HG02642 (cell line): ENCODE results near the gene PLEKHG5.
A peak's percentile ranks its signal among the peaks of the same experiment; 100 is the strongest.

ENCODE experiments used
- ATAC-seq: cut with Tn5 transposase; IDR thresholded peaks from one replicate; pipeline ENCODE4 v1.9.1; 2021; ENCODE audit warnings: mild to moderate bottlenecking; ENCODE audit not compliant: unreplicated experiment, poor library complexity

The PLEKHG5 gene

DNA sequence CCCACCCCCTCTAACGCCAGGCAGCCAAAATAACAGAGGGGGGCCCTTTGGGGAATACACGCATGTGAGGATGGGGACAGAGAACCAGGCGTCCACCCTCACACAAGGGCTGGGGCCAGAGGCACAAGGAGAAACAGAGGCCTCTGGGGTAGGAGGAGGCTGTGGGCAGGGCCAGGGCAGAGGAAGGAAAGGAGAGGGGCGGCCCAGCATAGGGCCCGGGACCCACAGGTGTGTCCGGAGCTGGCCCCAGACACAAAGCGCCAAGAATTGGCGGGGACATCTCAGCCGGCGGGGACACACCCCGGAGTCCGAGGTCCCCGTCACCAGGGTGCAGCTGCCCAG, 6.7 kb downstream of the PLEKHG5 start:
- ATAC-seq, result no peak

DNA sequence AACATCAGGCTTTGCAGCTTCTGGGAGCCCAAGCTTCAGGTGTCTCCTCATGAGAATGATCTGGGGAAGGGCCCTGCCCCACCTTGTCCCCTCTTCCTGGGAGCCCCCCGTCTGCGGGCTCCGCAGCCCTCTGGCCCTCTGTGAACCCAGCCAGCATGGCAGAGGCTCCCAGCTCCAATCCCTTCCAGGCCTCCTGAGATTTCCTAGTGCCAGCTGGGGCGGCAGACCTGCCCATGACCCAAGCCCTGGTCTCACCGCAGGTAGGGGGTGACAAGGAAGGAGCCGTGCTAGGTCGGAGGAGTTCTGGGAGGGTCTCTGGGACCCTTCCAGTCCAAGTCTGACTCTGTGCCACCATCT, 7.7 kb downstream of the PLEKHG5 start:
- ATAC-seq, result no peak

DNA sequence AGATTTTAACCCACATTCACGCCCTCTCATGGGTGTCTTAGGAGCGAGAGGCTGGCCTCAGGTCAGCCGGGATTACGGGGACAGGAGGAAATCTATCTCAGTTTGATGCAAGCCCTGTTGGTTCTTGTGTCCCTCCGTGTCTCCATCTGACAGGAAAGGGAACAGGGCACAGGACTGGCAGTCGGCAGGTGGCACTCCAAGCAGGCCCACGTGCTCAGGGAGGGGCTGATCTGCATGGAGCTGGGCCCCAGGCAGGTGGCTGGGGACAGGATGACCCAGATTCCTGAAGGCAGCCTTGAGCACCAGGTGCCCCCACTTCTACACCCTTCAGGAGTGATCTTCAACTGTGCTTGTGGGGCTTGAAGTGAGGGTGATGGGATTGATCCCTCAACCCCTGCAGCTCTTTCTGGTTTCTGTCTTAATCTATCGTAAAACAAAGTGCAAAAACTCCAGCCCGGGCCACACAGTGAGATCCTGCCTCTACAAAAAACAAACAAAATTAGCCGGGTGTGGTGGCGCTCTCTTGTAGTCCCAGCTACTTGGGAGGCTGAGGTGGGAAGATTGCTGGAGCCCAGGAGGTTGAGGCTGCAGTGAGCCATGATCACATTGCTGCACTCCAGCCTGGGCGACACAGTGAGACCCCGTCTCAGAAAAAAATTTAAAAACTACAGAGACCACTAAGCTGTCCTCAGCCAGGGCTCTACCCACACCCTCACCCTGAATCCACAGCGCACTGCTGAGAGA, 8.3 kb downstream of the PLEKHG5 start:
- no peak for ATAC-seq

DNA sequence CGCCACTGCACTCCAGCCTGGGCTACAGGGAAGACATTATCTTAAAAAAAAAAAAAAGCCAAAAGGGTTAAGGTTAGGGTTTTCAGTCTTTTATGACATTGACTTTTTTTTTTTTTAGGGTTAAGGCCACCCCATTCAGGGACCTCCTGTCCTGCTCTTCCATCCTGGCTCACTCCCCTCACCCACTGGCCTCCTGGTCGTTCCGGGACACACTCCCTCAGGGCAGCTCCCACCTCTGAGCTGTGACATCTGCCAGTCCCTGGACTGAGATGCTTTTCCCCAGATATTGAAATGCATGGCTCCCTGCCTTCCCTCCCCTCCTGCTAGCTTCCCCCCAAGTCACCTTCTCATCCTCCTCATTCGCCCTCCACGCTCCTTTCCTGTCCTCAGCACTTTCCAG, 9.6 kb downstream of the PLEKHG5 start:
- no peak for ATAC-seq

DNA sequence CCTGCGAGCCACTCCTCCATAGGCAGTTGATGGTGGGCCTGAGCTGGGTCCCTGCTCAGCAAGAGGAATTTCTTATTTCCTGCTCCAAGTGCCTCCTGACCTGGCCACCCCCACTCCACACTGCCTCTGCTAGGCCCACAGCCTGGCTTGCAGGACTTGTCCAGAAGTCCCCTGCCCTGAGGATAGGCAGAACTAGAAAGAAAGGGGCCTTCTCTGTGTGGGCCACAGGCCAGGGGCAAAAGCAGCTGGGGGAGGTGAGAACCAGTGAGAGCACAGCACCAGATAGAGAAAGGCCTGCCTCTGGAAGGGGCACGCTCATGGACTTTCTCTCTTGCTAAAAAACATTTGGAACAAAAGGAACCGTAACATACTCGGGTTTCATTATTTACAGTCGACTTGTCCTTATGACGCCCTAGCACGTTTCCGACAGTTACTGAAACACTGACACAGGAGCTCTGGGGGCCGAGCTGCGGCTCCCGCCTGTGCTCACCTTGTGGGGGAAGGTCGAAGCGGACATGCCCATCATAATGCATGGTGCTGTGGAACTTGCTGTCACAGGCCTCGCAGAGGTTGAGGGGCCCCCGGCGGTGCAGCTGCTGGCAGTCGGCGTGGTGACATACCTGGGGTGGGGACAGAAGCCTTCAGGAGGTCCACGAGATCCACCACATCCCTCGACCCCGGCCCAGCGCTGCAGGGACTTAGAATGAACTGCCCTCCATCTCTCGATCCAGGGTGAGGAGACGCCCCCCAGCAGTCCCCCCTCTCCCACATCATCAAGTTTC, 14.2 kb downstream of the PLEKHG5 start:
- ATAC-seq, result no peak

DNA sequence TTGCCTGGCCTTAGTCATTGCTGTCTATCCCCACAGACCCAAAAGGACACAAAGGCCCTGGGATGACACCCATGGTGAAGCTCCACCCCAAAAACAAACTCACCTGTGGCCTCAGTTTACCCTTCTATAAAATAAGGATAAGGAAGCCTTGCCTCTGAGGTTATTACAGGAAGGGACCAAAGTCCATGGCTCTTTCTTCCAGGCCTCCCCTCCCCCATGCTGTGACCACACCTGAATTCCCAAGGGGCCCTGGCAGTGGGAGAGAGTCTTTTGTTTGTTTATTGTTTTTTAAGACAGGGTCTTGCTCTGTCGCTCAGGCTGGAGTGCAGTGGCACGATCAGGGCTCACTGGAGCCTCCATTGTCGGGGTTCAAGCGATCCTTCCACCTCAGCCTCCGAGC, 15.0 kb downstream of the PLEKHG5 start:
- ATAC-seq, result no peak

DNA sequence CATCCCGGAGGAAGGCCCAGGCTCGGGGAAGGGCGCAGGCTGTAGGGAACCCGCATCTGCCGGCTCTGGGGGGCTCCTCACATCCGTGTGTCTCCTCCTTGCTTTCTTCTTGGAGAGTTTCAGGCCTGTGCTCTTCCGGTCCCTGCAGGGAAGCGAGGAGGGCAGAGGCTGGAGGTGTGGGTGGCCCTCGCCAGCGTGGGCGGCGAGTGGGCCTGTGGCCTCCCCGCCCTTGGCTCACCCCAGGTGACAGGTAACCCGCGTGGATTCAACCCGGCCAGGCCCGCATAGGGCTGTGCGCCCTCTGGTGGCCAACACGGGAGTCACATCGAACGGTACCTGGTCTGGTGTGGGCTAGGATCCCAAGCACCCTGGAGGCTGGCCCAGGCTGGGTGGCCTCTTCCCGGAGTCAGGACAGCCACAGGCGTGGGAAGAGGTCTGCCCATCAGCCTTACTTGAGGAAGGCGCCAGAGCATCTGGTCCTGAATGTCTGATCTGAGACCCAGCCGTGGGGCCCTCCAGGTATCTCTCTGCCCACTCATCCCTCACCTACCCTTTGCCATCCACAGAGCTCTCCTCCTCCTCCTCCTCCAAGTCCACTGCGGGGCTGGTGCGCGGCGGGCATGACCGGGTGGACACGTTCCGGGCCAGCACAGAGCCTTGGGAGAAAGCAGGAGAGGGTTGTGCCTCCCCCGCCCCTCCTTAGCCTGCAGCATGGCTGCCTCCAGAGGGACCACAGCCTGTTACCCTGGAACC, 15.9 kb downstream of the PLEKHG5 start:
- ATAC-seq, result peak; percentile 77

DNA sequence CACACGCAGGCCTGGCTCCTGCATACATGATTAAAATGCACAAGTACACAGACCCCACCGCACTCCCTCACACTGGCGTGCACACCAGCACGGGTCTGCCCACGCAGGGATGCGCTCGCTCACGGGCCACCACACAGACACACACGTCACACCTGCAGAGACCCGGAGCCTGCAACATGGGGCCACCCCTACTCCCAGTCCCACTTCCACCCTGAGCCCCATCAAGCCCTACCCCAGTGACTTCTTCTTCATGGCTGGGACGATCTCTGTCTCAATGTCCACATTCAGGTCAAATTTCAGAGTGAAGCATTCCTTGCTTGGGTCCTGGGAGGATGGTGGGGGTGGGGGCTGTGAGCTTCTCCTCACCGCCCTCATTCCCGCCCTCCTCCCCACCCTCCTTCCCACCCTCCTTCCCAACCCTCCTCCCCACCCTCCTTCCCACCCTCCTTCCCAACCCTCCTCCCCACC, 16.6 kb downstream of the PLEKHG5 start:
- no peak for ATAC-seq

DNA sequence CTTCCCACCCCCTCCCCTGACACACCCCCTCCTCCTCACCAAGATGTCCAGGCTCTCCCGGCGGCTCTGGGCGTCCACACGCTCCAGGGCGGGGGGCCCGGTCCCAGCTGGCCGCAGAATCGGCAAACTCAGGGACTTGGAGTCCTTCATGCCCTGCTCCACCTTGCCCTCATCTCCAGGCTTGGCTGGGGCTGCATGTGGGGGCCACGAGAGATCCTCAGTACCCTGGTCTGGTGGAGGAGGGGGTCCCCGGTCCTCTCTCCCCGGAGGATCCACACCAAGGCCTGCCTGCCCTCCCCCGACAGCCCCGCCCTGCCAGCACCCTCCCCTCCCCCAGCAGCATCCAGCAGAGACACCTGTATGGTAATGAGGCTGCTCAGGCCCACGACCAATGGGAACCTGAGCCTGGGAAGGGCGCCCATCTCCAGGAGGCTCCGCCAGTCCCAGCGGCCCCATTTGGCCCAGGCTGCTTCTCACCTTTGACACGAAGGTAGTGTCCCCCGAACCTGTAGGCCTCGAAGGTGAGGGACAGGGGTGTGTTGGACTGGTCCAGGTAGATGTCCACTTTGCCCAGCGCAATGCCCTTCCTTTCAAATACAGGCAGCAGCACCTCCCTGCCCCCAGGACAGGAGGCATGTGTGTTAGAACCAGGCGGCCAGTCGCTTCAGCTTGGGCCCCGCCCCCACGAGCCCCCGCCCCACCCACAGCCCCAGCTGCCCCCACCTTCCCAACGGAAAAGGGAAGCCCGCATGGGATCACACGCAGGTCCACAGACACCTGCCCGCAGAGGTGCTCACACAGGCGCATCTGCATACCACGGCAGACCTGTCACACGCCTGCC, 17.3 kb downstream of the PLEKHG5 start:
- no peak for ATAC-seq

DNA sequence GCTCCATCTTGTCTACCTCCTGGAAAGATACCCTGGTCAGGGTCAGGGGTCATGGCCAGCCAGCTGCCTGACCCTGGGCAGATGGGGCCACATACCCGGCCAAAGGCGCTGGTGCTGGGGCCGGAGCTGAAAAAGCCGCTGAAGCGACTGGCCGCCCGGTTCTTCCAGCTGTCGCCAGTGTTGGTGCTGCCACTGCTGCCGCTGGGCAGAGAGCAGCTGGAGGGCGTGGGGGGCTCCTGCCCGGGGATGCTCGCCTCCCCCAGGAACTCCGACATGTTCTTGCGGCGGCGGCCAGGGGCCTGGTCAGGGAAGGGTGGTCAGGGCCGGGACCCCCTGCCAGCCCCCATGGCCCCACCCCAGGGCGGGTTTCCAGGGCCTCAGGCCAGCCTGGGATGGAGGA, 18.3 kb downstream of the PLEKHG5 start:
- ATAC-seq, result no peak

DNA sequence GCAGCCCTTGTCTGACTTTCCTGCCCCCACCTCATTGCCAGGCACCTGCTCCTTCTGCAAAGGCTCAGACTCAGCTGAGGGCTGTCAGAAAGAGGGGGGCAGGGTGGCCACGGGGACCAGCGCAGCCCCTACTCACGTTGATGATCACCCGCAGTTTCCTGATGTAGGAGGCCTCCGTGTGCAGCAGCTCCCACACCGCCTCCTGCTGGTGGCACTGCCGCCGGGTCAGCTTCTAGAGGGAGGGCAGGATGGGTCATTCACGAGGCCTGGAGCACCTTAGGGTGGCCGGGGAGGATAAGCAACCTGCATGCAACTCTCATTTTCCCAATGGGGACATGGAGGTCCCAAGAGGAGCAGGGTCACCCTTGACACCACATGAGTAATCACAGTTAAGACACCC, 19.1 kb downstream of the PLEKHG5 start:
- ATAC-seq, result no peak

DNA sequence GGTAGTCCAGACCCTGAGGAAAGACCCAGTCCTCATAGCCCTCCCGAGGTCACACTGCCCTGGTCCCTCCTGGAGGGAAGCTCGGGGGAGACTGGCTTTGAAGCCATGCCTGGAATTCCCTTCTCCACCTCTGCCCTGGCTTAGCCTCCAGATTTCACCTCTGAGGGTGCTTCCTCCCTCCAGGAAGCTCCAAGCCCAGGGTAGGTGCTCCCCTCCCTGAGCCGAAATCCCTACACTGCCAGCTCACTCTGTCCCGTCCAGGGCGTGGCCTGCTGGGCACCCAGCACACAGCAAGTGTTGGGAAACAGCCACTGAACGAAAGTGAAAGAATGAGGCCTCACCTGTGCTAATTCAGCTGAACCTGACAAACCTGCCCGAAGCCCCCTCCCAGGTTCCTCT, 19.5 kb downstream of the PLEKHG5 start:
- no peak for ATAC-seq

DNA sequence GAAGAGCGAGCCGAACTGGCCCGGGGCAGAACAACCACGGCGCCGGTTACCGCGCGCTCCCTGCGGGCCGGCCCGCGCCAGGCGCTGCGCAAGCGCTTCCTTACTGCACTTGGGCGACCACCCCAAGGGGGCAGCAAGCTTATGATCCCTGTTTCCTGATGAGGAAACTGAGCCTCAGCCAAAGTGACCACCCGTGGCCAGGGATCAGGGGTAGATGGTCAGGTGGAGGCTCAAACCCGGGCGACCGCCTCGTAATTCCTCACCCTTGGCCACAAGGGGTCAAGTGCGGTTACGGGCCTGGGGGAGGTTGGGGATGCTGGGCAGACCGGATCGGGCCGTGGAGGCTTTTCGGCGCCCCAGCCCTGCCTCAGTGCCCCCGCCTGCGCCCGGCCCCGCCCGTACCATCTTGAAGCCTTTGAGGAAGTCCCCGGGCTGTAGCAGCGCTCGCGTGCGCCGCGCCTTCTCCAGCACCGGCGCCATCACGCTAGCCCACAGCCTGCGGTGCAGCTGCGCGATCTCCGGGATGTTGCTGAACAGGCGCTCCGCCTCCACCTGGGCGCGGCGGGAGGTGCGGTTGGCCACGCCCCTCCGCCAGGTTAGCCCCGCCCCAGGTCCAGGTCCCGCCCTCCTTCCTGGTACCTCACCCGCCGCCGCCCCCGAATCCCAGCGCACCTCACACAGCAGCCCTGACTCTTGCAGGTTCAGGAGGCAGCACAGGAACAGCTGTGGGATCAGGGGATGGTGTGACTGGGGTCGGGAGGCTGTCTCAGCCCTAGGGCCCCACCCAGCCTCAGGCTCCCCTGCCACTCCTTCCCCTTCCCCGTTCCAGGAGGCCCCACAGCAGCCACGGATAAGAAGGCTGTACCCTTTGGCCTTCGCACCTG, 20.1 kb downstream of the PLEKHG5 start:
- ATAC-seq, result no peak

DNA sequence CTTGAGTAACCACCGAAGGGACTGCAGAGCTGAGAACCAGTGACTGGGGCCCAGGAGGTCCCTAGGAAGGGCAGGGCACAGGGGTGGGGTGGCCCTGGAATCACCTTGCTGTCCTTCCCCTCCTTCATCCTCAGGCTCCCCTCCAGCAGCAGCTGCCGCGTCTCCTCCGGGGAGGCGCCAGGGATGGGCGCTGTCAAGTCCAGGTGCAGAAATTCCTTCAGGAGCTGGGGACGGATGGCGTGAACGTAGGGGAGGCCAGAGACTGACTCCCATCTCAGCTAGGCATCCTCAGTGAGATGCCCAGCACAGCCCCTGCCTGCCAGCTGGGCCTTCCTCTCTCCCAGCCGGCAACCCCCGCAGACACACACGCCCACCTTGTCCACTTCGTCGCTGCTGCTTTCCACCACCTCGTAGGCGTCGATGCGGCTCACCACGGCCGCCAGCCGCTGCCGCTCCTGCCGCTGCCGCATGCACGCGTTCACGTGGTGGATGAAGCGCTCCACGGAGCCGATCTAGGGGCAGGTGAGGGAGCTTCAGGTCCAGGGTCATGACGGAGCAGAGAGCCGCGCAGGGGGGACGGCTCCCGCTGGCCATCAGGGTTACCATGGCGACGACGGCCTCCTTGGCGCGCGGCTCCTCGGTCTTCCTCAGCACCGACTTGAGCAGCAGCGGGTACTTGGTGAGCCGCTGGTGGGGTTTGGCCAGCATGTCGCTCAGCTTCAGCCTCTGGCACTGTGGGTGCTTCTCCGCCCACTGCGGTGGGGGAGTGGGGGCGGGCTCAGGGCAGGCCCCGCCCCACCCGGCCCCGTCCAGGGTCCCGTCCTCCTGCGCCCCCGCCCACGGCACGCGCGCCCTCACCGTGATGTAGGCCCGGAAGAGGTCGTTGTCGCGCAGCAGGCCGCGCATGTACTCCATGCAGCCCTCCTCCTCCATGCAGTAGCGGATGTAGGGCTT, 21.1 kb downstream of the PLEKHG5 start:
- ATAC-seq, result no peak

DNA sequence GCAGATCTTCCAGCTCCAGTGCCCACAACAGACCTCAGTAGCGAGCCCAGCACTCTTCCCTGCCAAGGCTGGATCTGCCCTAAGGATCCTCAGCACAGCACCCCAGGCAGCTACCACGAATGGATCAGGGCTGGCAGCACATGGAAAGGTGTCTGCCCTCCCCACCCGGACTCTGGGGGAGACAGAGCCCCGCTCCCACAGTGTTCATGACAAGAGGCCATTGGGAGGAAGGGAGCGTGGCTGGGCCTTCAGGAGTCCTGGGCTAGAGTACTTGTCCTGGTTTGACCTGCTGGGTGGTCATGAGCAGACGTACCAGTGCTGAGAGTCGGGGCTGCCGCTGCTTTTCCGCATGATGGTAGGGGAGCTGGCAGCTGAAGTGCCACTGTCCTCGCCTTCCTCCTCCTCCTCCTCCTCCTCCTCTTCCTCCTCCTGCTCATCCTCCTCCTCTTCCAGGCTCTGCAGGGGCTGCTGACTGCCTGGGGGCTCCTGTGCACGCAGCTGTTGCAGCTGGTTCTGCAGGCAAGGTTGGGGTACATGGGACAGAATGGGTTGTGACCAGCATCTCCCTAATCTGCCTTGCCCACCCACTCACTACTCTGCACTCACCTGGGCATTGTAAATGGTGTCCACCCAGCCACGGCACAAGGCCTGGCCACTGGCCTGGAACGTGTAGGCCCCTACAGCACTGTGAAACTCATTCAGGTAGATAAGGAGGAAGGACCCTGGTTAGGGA, 22.6 kb downstream of the PLEKHG5 start:
- no peak for ATAC-seq

DNA sequence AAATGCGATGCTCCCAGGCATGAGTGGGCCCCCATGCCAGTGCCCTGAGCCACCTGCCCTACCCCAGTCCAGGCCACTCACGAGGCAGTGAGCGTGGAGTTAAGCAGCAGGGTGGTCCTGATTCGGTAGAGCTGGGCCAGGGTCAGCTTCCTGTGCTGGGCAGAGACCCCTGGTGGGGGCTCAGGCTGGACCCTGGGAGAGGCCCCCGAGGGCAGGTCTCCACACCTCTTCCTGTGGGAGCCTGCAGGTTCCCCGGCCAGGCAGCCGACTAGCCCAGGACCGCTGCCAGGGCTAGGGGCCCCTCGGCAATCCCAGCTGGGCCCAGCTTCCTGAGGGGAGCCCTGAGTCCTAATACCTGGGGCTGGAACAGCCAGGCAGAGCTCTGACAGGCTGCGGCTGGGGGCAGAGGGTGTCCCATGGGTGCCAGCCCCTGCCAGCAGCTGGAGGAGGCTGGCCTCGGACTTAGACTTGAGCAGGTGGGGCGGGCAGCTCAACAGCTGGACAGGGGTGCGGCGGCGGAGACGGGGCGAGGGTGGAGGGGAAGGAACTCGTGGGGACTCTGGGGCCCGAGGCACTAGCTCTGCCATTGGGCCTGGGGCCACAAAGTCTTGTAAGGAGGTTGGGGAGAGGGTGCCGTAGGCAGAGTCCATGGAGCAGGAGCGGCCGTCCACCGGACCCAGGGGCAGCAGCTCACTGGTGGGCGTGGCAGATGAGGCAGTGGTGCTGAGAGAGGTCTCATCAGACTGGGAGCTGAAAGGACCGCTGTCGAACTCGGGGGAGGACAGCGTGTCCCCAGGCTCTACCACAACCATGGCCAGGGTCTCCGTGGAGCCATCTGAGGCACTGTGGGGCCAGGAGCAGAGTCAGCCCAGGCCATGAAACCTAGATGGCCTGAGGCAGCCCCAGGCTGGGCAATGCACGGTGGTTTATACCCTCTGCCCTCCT, 23.5 kb downstream of the PLEKHG5 start:
- no peak for ATAC-seq

DNA sequence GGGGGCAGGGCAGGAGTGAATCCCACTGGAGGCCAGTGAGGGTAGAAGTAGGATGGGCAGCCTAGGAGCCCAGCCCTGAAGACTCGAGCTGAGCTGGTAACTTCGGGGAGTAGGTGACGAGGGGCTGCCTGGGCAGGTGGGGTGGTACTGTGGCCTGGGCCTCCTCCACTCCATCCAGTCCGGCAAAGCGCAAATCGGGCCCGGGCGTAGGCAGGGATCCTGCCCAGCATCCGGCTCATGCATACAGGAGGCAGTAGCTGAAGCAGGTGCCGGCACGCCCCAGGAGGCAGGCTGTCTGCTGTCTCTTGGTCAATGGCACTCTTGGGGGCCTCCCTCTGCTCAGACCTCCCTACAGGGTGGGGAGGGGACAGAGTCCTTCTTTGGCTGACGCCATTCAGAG, 24.2 kb downstream of the PLEKHG5 start:
- no peak for ATAC-seq
